Fibroblast of pulmonary artery (primary cell): ENCODE measurements around the gene PHKA2.

Experiments
- DNase-seq: peaks from one replicate; pipeline ENCODE4 v3.0.0-alpha.2; 2010; ENCODE audit warnings: low read depth
- H3K4me3 ChIP-seq: replicated peaks from 2 replicates; pipeline ENCODE4 v1.5.1; 2011; ENCODE audit warnings: low read depth, mild to moderate bottlenecking, control low read depth, low read length, moderate library complexity
- CTCF ChIP-seq: IDR thresholded peaks from 2 replicates; pipeline ENCODE4 v1.5.1; 2011; ENCODE audit warnings: mild to moderate bottlenecking, control low read depth, low read length, inconsistent platforms; ENCODE audit errors: missing control alignments

Gene PHKA2

DNA sequence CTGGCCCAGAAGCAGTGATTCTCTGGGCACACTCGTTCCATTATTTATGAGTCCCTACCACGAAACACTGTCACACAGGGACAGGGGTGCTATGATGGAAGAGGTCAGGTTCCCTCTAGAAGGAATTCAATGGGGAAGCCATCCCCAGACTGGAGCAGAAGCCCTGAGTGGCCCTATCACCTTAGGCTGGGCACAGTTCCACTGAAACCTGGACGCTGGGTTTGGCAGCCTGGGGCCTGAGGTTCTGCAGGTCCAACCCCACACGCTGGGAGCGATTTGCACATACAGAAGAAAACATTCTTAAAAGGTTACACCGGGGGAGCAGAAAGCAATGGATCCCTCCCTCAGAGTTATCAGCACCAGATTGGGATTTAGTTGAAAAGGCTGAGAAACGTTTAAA, 63.3 kb downstream of the PHKA2 start:
- H3K4me3 ChIP-seq = no peak overlapping the region
- no peak for TF ChIP-seq CTCF
- DNase-seq = no peak

- no peak for TF ChIP-seq CTCF
- no peak for DNase-seq
- H3K4me3 ChIP-seq = no peak overlapping the region
Measured at GRCh38 chrX:18920079-18920478, 63.8 kb downstream of the PHKA2 start.

DNA sequence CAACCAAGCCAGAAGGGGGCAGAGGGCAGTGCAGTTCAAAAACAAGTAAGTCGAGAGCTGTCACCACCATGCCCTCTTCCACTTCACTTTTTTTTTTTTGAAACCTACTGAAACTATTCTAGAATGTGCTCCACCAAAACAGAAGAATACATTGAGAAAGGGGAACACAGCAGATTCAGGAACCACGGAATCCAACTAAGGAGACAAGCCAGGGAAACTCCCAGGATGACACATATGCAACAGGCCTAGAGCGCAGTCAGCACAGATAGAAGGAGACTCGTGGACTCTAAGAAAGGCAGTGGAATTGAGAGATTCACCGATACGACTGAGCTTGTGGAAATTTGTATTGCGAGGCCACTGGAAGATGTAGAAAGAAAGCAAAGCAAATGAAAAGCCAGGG, 66.1 kb downstream of the PHKA2 start:
- no peak for TF ChIP-seq CTCF
- DNase-seq = no peak
- H3K4me3 ChIP-seq = no peak overlapping the region

GRCh38 chrX:18906286-18906685, 77.6 kb downstream of the PHKA2 start:
- no peak for TF ChIP-seq CTCF
- DNase-seq = no peak
- no peak overlapping the region for H3K4me3 ChIP-seq

- no peak for DNase-seq
- no peak overlapping the region for H3K4me3 ChIP-seq
- no peak for TF ChIP-seq CTCF
Measured at GRCh38 chrX:18900401-18900976, 83.4 kb downstream of the PHKA2 start.

DNA sequence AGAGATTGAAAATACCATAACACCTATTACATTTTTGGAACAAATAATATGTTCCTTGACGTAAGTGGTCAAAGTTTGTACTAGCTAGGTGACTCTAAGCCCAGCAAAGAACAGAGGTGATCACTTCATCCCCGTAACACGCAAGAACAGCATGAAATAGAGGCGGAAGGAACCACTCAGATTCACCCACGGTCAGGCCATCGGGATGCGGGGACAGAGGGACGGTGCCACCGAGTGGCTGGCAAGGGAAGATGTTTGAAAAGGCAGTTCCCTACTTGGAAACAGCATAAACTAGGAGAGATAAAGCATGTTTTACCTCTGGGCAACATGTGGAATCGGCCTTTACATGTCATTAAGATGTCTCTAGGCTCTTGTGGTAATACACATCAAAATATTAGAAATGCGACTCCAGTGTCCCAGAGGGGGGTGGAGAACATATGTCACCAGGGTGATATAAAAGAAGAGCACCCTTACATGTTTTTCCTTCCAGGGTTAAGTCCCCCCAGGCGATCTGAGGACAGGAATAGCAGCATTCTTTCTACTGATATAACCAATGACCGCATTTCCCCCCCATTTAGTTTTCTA, 84.0 kb downstream of the PHKA2 start:
- H3K4me3 ChIP-seq = no peak overlapping the region
- TF ChIP-seq CTCF = peak; percentile 23
- DNase-seq = peak; percentile 24

- TF ChIP-seq CTCF = no peak
- DNase-seq = no peak
- no peak overlapping the region for H3K4me3 ChIP-seq
Measured at GRCh38 chrX:18898492-18898891, 85.4 kb downstream of the PHKA2 start.
